NCI-H146 (cell line): Measurements from ENCODE around the gene KIF17.
A peak's percentile ranks its signal among the peaks of the same experiment; 100 is the strongest.

Experiments
- DNase-seq: peaks from one replicate; lab custom pipeline; 2025; lab: John Stamatoyannopoulos, UW

KIF17 gene

GRCh38 chr1:20717452-20718342 lies at the start of gene KIF17:
KIF17 (minus strand) TSS chr1:20718007; CDS start chr1:20717706, 301 bp downstream.
- DNase-seq, result peak; percentile 60

GRCh38 chr1:20767271-20767670 lies 49.5 kb upstream of the KIF17 start:
- DNase-seq, result no peak

GRCh38 chr1:20763417-20763816 lies 45.6 kb upstream of the KIF17 start:
- no peak for DNase-seq

- no peak for DNase-seq
Observed at GRCh38 chr1:20760322-20760721, 42.5 kb upstream of the KIF17 start.

GRCh38 chr1:20753589-20753988 lies 35.8 kb upstream of the KIF17 start:
- DNase-seq, result no peak

GRCh38 chr1:20751462-20751990 lies 33.7 kb upstream of the KIF17 start:
- DNase-seq, result no peak

GRCh38 chr1:20742671-20743070 lies 24.9 kb upstream of the KIF17 start:
- no peak for DNase-seq

GRCh38 chr1:20740781-20741180 lies 23.0 kb upstream of the KIF17 start:
- no peak for DNase-seq

GRCh38 chr1:20739225-20739624 lies 21.4 kb upstream of the KIF17 start:
- no peak for DNase-seq

GRCh38 chr1:20735581-20736111 lies 17.8 kb upstream of the KIF17 start:
- DNase-seq, result no peak

- no peak for DNase-seq
Observed at GRCh38 chr1:20733360-20733975, 15.7 kb upstream of the KIF17 start.

GRCh38 chr1:20732588-20733359 lies 15.0 kb upstream of the KIF17 start, which contains the start of gene SH2D5:
SH2D5 (minus strand) TSS chr1:20732703; CDS start chr1:20728044, 4,659 bp downstream.
- DNase-seq, result peak; percentile 47

- DNase-seq, result peak; percentile 72
Observed at GRCh38 chr1:20732071-20732587, 14.3 kb upstream of the KIF17 start.

GRCh38 chr1:20731057-20731991 lies 13.5 kb upstream of the KIF17 start:
- peak; percentile 6 for DNase-seq

- no peak for DNase-seq
Observed at GRCh38 chr1:20730690-20731056, 12.9 kb upstream of the KIF17 start.

- DNase-seq, result no peak
Observed at GRCh38 chr1:20729990-20730689, 12.3 kb upstream of the KIF17 start.

- DNase-seq, result no peak
Observed at GRCh38 chr1:20729155-20729931, 11.5 kb upstream of the KIF17 start.

GRCh38 chr1:20728371-20729154 lies 10.8 kb upstream of the KIF17 start:
- no peak for DNase-seq
